Astrocyte (in vitro differentiated cells and primary cell): ENCODE results near the gene SLC25A46. TPM values are rescaled to one million over a fixed set of nuclear protein-coding genes. Genes with fewer than 3 reads are reported as not detected.

Source experiments
- DNase-seq: peaks from one replicate; pipeline ENCODE4 v3.0.0-alpha.2; 2010; ENCODE audit warnings: low read depth
- FAIRE-seq: peaks from 2 replicates; lab custom pipeline; 2011; peaks lifted over from hg19 to GRCh38; lab: Jason Lieb, UNC
- H2AFZ ChIP-seq: 2 replicates; pipeline ENCODE4 v1.6.0; 2012; ENCODE audit warnings: low read depth, low read length, inconsistent platforms
- H3K27ac ChIP-seq: 2 replicates; pipeline ENCODE4 v1.5.1; 2011; ENCODE audit warnings: low read depth, low read length, inconsistent platforms
- H3K27me3 ChIP-seq: 2 replicates; pipeline ENCODE4 v1.6.0; 2011; ENCODE audit warnings: low read length, inconsistent platforms; ENCODE audit not compliant: insufficient read depth
- H3K36me3 ChIP-seq: 2 replicates; pipeline ENCODE4 v1.5.1; 2011; ENCODE audit warnings: low read length, inconsistent platforms; ENCODE audit not compliant: insufficient read depth
- H3K4me1 ChIP-seq: 2 replicates; pipeline ENCODE4 v1.5.1; 2011; ENCODE audit warnings: low read length, inconsistent platforms; ENCODE audit not compliant: insufficient read depth
- H3K4me2 ChIP-seq: 2 replicates; pipeline ENCODE4 v1.6.0; 2012; ENCODE audit warnings: low read length, inconsistent platforms
- H3K4me3 ChIP-seq: 2 replicates; pipeline ENCODE4 v1.5.1; 2011; ENCODE audit warnings: low read depth, mild to moderate bottlenecking, low read length, inconsistent platforms; ENCODE audit not compliant: insufficient read depth
- H3K79me2 ChIP-seq: 2 replicates; pipeline ENCODE4 v1.6.0; 2012; ENCODE audit warnings: mild to moderate bottlenecking, low read length, inconsistent platforms; ENCODE audit not compliant: insufficient read depth
- H3K9ac ChIP-seq: 2 replicates; pipeline ENCODE4 v1.6.0; 2012; ENCODE audit warnings: mild to moderate bottlenecking, low read length, inconsistent platforms
- H3K9me3 ChIP-seq: 2 replicates; pipeline ENCODE4 v1.5.1; 2012; ENCODE audit warnings: low read depth, mild to moderate bottlenecking, low read length, inconsistent platforms; ENCODE audit not compliant: insufficient read depth
- H4K20me1 ChIP-seq: 2 replicates; pipeline ENCODE4 v1.6.0; 2012; ENCODE audit warnings: low read length, inconsistent platforms; ENCODE audit not compliant: insufficient read depth
- H3K27ac Mint-ChIP-seq: one replicate; pipeline ENCODE4 v1.8.0; 2021; ENCODE audit warnings: mild to moderate bottlenecking, mixed read lengths; ENCODE audit not compliant: unreplicated experiment
- H3K27me3 Mint-ChIP-seq: one replicate; pipeline ENCODE4 v1.8.0; 2021; ENCODE audit warnings: low read depth, mixed read lengths; ENCODE audit not compliant: unreplicated experiment
- H3K36me3 Mint-ChIP-seq: one replicate; pipeline ENCODE4 v1.8.0; 2021; ENCODE audit warnings: low read depth, mixed read lengths; ENCODE audit not compliant: unreplicated experiment
- H3K4me1 Mint-ChIP-seq: one replicate; pipeline ENCODE4 v1.8.0; 2021; ENCODE audit warnings: low read depth, mixed read lengths; ENCODE audit not compliant: unreplicated experiment
- H3K4me3 Mint-ChIP-seq: one replicate; pipeline ENCODE4 v1.8.0; 2021; ENCODE audit warnings: mild to moderate bottlenecking, moderate library complexity, mixed read lengths; ENCODE audit not compliant: unreplicated experiment
- H3K9me3 Mint-ChIP-seq: one replicate; pipeline ENCODE4 v1.8.0; 2021; ENCODE audit warnings: mild to moderate bottlenecking, mixed read lengths; ENCODE audit not compliant: unreplicated experiment
- EZH2 ChIP-seq: IDR thresholded peaks from 2 replicates; pipeline ENCODE4 v1.6.1; 2012; ENCODE audit warnings: mild to moderate bottlenecking, low read length, inconsistent platforms; ENCODE audit not compliant: insufficient read depth
- total RNA-seq: library from RNA; stranded (reverse); gene quantifications from 2 replicates; pipeline ENCODE4 v1.2.1, GENCODE V29; 2021
- TF ChIP-seq, protein P1 (sequence below): IDR thresholded peaks from 2 replicates; pipeline ENCODE4 v1.5.1; 2011; ENCODE audit warnings: low read depth, mild to moderate bottlenecking, inconsistent platforms, low read length, moderate library complexity; ENCODE audit not compliant: insufficient read depth

The SLC25A46 gene
- total RNA-seq, 1 donor from 2014 or later, result 39.2 TPM

GRCh38 chr5:110807169-110807568 is 68.4 kb downstream of the SLC25A46 start:
- no peaks in the 10 kb centered on the region for H3K4me1 ChIP-seq
- no peak overlapping the region for H3K27ac ChIP-seq
- no peak for TF ChIP-seq EZH2
- TF ChIP-seq, protein P1, sequence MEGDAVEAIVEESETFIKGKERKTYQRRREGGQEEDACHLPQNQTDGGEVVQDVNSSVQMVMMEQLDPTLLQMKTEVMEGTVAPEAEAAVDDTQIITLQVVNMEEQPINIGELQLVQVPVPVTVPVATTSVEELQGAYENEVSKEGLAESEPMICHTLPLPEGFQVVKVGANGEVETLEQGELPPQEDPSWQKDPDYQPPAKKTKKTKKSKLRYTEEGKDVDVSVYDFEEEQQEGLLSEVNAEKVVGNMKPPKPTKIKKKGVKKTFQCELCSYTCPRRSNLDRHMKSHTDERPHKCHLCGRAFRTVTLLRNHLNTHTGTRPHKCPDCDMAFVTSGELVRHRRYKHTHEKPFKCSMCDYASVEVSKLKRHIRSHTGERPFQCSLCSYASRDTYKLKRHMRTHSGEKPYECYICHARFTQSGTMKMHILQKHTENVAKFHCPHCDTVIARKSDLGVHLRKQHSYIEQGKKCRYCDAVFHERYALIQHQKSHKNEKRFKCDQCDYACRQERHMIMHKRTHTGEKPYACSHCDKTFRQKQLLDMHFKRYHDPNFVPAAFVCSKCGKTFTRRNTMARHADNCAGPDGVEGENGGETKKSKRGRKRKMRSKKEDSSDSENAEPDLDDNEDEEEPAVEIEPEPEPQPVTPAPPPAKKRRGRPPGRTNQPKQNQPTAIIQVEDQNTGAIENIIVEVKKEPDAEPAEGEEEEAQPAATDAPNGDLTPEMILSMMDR, result no peak
- FAIRE-seq (no peak), DNase-seq (no peak)
- Mint-ChIP-seq H3K4me1 (no peaks in the 10 kb centered on the region), H3K36me3 (no peaks in the 10 kb centered on the region), H3K9me3 (no peaks in the 10 kb centered on the region), H3K4me3 (no peak overlapping the region), H3K27ac (no peak overlapping the region), H3K27me3 (no peaks in the 10 kb centered on the region)
- H3K9me3 ChIP-seq, result peaks cover 3% of the 10 kb centered on the region
- H3K4me3 ChIP-seq, result no peak overlapping the region
- H4K20me1 ChIP-seq, result no peaks in the 10 kb centered on the region
- H3K27me3 ChIP-seq, result no peaks in the 10 kb centered on the region
- no peak overlapping the region for H2AFZ ChIP-seq
- H3K79me2 ChIP-seq, result no peaks in the 10 kb centered on the region
- no peak overlapping the region for H3K4me2 ChIP-seq
- no peak overlapping the region for H3K9ac ChIP-seq
- H3K36me3 ChIP-seq, result no peaks in the 10 kb centered on the region

- H3K9ac ChIP-seq, result no peak overlapping the region
- TF ChIP-seq EZH2, result no peak
- TF ChIP-seq, protein P1, result no peak
- H3K27ac ChIP-seq, result no peak overlapping the region
- H3K4me1 Mint-ChIP-seq, result no peaks in the 10 kb centered on the region
- no peaks in the 10 kb centered on the region for H3K4me1 ChIP-seq
- FAIRE-seq (no peak), DNase-seq (no peak)
- H3K27ac Mint-ChIP-seq, result no peak overlapping the region
- H3K9me3 Mint-ChIP-seq, result no peaks in the 10 kb centered on the region
- H3K36me3 Mint-ChIP-seq, result no peaks in the 10 kb centered on the region
- H2AFZ ChIP-seq, result no peak overlapping the region
- no peaks in the 10 kb centered on the region for H3K27me3 Mint-ChIP-seq
- H3K79me2 ChIP-seq, result no peaks in the 10 kb centered on the region
- no peaks in the 10 kb centered on the region for H3K36me3 ChIP-seq
- H3K27me3 ChIP-seq, result no peaks in the 10 kb centered on the region
- no peaks in the 10 kb centered on the region for H4K20me1 ChIP-seq
- H3K9me3 ChIP-seq, result peaks cover 4% of the 10 kb centered on the region
- H3K4me3 ChIP-seq, result no peak overlapping the region
- H3K4me3 Mint-ChIP-seq, result no peak overlapping the region
- no peak overlapping the region for H3K4me2 ChIP-seq
These were observed 70.2 kb downstream of the SLC25A46 start for GRCh38 chr5:110809006-110809405.

Other genes with a start within 250 kb of the SLC25A46 start
- 1.4 and 1.7 TPM in 2 replicates for gene TMEM232, start 12.3 kb upstream of the SLC25A46 start, total RNA-seq